Left renal cortex interstitium (tissue), 4 donors: Measurements from ENCODE around the gene HERC2. TPM values are rescaled to one million over a fixed set of nuclear protein-coding genes. Genes with fewer than 3 reads are reported as not detected.
"Not testable (repeated sequence)": the region's sequence is repeated elsewhere in the genome, so short reads cannot be mapped to it uniquely, and the experiment has no call there.

Experiments
- DNase-seq, 4 donors: peaks; one replicate each; pipeline ENCODE4 v3.0.0-alpha.2; 2013; ENCODE audit warnings: low read depth in 4 of 4, low spot score in 2 of 4, missing footprints in 1 of 4
- polyA plus RNA-seq, 4 donors: library from polyadenylated mRNA; unstranded; fragments of 120-200 nt; gene quantifications; one replicate each; pipeline ENCODE4 v1.2.1, GENCODE V29; 2013; ENCODE audit not compliant: insufficient read length in 4 of 4

Gene HERC2
- polyA plus RNA-seq, 4 donors = 38.4 to 63.9 (median 50.0) TPM

GRCh38 chr15:28132524-28133275 lies 189.3 kb downstream of the HERC2 start:
- no peak for DNase-seq

- DNase-seq = no peak
These were observed 190.0 kb downstream of the HERC2 start for GRCh38 chr15:28131946-28132345.

DNA sequence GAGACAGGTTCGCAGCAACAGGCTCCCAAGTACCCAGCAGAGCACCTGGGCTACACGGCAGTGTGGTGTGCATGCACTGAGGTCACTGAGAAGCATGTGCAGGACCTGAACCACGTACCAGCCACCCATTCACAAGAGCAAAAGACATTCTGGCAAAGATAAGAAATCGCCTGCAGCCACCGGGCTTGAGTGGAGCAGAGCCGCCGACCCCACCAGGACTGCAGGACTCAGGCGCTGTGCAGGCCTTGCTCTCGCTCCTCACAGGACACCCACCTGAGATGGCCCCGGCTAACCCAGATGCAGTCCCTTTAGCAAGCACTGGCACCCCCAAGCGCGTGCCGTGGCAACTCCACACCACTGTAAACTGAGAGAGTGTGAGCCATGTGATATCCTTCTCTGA lies 190.6 kb downstream of the HERC2 start:
- DNase-seq = no peak

GRCh38 chr15:28130651-28131050 lies 191.3 kb downstream of the HERC2 start:
- no peak for DNase-seq

DNA sequence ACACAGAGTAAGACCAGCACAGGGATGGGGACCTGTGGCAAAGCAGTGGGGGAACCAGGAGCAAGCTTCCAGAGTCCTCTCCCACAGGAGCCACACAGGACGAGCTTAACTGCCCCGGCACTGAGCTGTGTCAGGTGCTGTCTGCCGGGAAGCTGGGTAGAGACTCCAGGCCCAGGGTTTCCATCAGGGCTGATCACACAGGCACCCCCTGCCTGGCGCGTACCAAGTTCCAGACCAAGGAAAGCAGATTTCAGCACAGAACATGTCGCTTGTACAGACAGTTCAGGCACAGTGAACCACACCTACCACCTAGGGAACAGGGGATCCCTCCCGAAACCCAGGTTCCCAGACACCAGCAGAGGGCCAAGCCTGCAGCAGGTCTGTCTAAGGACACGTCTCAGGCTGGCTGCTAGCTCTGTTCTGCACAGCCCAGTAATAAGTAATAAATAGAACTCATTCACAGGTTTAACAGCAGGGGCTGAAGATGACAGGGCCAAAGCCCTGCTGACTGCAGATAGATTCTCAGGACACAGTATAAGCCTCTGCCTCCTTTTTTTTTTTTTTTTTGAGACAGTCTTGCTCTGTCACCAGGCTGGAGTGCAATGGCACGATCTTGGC lies 192.6 kb downstream of the HERC2 start:
- no peak for DNase-seq

DNA sequence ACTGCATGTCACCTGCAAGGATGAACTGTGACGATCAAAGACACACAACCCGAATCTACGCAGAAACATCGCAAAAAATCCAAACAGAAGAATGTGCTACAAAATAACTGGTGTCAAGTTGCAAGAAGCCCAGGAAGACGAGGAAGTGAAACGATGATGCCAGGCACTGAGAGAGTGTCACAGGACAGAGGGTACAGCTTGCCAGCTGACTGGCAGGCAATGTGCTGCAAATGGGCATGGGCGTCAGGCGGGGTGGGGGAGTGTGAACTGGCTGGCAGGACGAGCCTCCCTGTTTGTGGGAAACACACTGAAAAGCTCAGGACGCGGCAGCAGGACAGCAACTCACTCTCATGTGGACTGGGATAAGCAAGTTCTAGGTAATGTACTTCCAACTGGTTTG lies 193.9 kb downstream of the HERC2 start:
- no peak for DNase-seq

GRCh38 chr15:28127036-28127435 lies 194.9 kb downstream of the HERC2 start:
- DNase-seq = no peak

GRCh38 chr15:28125673-28126651 lies 196.0 kb downstream of the HERC2 start:
- DNase-seq = no peak

DNA sequence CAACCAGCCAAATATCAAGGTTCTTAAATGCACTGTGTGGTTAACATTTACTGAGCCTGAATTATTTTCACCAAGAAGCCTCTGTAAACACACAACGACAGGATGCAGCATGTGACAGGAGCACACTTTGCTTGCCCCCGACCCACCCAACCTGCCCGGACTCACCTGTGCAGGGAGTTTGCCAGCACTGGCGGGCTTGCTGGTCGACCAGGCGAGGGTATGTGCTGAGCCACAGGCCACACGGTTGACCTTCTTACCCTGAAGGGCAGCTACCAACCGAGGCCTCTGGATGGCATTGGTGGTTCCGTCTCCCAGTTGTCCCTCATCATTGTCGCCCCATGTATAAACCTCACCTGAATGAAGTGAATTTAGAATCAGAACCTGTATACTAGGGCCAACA lies 197.1 kb downstream of the HERC2 start:
- DNase-seq = no peak

GRCh38 chr15:28123408-28124023 lies 198.5 kb downstream of the HERC2 start:
- DNase-seq = no peak

- no peak for DNase-seq
These were observed 199.7 kb downstream of the HERC2 start for GRCh38 chr15:28122038-28122949.

DNA sequence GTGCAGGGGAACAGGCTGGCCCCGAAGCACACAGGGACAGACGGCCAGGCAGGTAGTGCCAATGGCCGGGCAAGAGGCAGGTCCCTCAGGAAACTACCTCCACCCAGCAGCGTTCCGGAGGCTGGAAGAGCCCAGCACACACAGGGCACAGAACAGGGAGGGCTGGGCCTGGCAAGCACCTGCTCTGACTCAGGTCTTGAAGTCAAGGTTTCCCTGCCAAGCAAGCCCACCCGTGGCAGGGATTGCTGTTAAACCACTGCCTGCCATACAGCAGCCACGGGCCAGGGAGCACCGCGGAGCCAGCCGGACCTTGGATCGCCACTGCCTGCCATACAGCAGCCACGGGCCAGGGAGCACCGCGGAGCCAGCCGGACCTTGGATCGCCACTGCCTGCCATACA lies 200.4 kb downstream of the HERC2 start:
- DNase-seq = not testable (repeated sequence)

DNA sequence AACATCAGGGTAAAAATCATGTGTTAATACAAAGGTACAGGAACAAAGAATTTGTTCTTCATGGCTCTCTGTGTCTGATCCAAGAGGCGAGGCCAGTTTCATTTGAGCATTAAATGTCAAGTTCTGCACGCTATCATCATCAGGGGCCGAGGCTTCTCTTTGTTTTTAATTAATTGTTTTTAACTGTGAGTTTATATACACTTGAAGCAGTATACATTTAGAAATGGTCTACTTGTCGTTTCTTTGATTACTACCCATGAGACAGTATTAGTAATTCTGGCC lies 201.7 kb downstream of the HERC2 start:
- DNase-seq = no peak

DNA sequence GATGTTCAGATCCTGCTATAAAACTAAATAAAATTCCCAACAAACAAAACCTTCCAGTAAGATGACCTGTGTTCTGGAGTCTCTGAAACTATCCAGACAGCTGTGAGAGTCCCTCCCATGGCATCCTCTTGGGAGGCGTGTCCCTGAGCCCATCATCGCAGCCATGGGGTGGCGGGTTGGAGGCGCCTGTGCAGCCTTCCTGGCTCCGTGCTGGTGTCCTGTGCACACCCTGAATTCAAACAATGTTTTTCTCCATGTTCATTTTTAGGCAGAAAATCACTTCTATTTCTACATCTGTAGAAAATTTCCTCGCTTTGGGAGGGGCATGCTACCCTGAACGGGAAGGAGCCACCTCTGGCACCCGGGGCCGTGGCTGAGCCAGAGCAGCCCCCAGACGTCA lies 203.4 kb downstream of the HERC2 start:
- DNase-seq = no peak

GRCh38 chr15:28118083-28118482 lies 203.9 kb downstream of the HERC2 start:
- DNase-seq = no peak

DNA sequence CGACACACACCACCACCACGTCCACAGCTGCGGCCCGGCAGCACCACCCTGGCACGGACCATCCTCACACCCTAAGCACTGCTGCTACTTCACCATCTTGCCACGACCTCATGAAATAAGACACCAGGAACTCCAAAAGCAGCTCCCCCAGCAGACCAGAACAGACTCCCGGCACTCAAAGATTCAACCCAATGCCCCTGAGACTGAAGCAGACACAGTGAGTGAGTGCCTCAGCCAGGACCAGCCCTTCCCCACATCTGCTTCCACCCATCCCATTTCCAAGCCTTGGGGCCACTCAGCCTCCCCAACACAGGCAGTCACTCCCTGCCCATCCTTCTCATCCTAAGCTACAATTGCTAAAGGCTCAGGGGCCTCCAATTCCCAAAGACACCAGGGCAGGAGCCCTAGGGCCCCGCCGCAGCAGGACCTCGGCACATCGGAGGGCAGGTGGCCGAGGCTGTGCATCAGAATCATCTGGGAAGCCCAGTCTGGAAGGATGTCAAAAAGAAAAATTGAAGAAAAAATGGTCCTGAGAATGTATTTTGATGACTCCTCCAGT lies 204.5 kb downstream of the HERC2 start:
- DNase-seq = no peak

DNA sequence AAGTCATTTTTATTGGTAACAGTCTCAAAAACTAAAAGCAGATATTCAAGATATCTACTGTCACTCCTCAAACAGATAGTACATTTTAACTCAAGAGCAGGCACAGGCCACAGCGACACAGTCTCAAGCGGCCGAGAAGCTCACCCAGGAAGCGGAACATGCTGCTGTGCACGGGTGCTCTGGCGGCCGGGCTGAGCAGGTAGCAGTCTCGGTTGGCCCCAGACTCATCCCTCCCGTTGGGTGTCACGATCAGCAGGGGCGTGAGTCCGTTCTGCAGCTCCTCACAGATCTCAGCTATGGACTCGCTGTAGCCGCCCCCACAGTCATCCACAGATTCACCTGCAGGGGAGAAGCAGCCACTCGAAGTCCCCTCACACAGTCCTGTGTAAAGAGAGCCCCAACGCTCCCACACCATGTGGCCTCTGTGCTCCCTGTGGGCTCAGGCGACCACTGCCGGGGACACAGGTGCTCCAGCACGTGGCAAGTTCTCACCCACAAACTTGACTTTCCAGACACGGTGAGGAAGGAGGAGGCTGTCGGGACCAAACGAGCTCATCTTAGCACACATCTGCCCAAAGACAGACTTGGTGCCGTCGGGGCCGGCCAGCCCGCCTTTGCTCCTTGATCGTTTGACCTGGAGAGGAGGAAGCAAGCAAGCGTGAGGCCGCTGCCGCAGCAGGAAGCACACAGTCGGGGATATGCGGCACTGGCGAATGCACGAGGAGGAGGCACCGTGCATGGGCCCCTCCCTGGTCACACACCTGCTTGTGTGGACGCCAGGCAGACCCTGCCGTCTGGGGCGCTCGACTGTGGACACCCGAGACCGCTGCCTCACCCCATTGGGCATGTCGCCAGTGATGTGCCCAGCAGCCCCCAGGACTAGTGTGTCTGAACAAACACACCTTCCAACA lies 205.2 kb downstream of the HERC2 start:
- no peak for DNase-seq

- DNase-seq = no peak
These were observed 206.1 kb downstream of the HERC2 start for GRCh38 chr15:28115871-28116270.
